ENCODE measurements around the gene PIAS1. TPM values are rescaled to one million over a fixed set of nuclear protein-coding genes. Genes with fewer than 3 reads are reported as not detected.
"Not testable (repeated sequence)": the region's sequence is repeated elsewhere in the genome, so short reads cannot be mapped to it uniquely, and the experiment has no call there.

Gene PIAS1
- total RNA-seq, 4 donors from 2014 or later = 31.6 to 70.9 (median 40.3) TPM

DNA sequence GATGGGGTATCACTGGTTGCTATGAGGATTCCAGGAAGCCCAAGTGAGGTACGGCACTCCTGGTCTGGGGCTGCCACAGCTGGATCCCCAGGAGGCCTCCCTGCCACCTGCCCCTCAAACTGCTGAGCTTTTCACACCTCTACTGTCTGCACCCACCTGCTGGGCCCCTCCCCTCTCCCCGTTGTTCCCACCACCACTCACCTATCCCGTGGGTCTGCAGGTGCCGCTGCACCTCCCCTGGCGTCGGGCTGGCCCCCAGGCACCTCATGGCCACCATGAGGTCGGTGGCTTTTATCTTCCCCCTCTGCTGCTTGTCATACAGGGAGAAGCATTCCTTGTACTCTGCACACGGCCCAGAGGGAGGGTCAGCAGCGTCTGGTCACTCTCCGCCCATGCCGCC, 145.2 kb downstream of the PIAS1 start:
- no peak for ATAC-seq (ENCODE audit: low FRiP score)
- TF ChIP-seq, protein P1, sequence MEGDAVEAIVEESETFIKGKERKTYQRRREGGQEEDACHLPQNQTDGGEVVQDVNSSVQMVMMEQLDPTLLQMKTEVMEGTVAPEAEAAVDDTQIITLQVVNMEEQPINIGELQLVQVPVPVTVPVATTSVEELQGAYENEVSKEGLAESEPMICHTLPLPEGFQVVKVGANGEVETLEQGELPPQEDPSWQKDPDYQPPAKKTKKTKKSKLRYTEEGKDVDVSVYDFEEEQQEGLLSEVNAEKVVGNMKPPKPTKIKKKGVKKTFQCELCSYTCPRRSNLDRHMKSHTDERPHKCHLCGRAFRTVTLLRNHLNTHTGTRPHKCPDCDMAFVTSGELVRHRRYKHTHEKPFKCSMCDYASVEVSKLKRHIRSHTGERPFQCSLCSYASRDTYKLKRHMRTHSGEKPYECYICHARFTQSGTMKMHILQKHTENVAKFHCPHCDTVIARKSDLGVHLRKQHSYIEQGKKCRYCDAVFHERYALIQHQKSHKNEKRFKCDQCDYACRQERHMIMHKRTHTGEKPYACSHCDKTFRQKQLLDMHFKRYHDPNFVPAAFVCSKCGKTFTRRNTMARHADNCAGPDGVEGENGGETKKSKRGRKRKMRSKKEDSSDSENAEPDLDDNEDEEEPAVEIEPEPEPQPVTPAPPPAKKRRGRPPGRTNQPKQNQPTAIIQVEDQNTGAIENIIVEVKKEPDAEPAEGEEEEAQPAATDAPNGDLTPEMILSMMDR (IDR thresholded peaks at IDR 0.05) = no peak
- DNase-seq (ENCODE audit: low spot score) = no peak

DNA sequence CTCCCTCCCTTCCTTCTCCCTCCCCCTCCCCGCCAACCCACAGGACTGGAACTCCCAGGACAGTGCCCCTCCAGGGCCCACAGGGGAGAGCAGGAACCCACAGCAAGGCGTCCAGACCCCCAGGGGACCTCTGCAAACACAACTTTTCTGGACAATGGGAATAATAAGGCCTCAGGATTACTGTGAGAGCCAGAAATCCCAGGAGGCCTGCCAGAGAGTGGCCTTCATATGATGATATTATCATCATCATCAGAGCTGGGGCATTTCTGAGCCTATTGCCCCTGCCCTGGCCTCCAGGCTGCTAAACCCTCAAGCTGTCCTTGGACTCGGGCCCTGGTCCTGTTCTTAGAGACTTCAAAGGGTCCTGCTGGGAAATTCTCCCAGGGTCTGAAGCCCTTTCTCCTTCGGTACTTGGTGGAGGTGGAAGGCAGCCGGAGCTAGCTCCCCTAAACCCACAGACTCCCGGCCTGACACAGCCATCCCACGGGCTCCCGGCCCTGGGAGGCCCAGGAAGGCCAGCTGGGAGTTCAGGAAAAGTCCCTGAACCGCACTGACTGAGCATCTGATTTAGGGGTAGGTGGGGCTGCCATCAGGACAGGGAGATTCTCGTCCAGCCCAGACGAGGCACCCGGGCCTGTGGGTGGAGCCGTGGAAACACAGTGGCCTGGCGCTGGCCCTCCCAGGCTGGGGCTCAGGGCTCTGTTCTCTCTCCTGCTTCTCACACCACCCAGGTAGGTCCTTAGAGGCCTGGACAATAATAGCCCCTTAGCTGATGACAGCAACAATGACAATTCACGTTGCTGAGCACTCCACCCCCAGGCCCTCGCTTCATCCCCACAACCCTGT, 146.1 kb downstream of the PIAS1 start:
- TF ChIP-seq, protein P1 (IDR thresholded peaks at IDR 0.05) = no peak
- DNase-seq (ENCODE audit: low spot score) (no peak), ATAC-seq (ENCODE audit: low FRiP score) (no peak)

DNA sequence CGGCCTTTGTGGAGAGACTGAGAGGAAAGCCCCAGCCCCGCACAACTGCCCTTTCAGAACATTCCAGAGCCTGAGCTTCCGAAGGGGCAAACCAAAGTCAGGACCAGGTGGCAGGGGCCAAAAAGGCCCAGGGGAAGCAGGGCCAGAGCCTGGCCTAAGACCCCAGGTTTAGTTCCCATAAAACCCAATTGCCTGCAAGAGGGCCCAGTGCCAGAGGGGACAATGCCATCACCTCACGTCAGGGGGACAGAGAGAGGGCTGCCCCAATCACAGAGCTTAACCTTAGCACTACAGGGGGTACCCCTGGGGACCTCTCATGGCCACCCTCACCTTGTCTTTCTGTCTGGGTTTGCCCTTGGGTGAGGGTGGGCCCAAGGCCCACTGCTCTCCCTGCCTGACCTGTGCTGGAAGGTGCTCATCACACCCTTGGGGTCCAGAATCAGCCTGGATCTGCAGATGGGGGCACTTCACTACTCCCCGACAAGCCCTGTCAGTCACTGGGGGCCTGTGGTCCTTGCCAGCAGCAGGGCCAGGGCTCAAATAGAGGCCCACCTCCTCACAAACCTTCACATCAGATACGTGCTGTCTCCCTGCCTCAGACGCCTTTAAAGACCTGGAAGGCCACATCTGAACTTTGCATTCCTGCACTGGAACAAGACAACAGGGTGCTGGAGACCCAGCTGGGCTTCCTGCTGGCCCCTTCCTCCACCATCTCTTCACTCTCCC, 147.2 kb downstream of the PIAS1 start:
- ATAC-seq (ENCODE audit: low FRiP score) (no peak), DNase-seq (ENCODE audit: low spot score) (no peak)
- TF ChIP-seq, protein P1 (IDR thresholded peaks at IDR 0.05) = no peak

GRCh38 chr15:68201879-68202261, 147.8 kb downstream of the PIAS1 start:
- no peak for DNase-seq (ENCODE audit: low spot score)
- no peak for ATAC-seq (ENCODE audit: low FRiP score)
- TF ChIP-seq, protein P1 (IDR thresholded peaks at IDR 0.05) = no peak

DNA sequence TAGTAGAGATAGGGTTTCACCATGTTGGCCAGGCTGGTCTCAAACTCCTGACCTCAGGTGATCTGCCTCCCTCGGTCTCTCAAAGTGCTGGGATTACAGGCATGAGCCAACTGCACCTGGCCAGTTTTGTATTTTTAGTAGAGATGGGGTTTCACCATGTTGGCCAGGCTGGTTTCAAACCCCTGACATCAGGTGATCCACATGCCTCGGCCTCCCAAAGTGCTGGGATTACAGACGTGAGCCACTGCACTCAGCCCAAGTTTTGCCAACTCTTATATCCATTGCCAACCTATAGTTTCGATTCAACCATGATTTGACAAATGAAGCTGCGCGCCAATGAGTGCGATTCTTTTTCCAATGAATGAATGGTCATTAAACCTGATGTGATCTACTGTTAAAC, 148.9 kb downstream of the PIAS1 start:
- not testable (repeated sequence) for ATAC-seq (ENCODE audit: low FRiP score)
- peak; percentile 18 for DNase-seq (ENCODE audit: low spot score)

GRCh38 chr15:68203486-68203885, 149.4 kb downstream of the PIAS1 start:
- no peak for DNase-seq (ENCODE audit: low spot score)
- TF ChIP-seq, protein P1 (IDR thresholded peaks at IDR 0.05) = no peak

GRCh38 chr15:68203956-68204355, 149.8 kb downstream of the PIAS1 start:
- ATAC-seq (ENCODE audit: low FRiP score) (no peak), DNase-seq (ENCODE audit: low spot score) (peak; percentile 6)
- TF ChIP-seq, protein P1 (IDR thresholded peaks at IDR 0.05) = no peak

More at GRCh38 chr15:68203486-68203885, 149.4 kb downstream of the PIAS1 start:
- ATAC-seq (ENCODE audit: low FRiP score) = no peak

Measured in omental fat pad (tissue), 4 donors.